Left ventricle myocardium superior (tissue), 1 donor: Measurements from ENCODE around the gene FGF14. TPM values are rescaled to one million over a fixed set of nuclear protein-coding genes. Genes with fewer than 3 reads are reported as not detected.

Experiments
- ATAC-seq: fragments of 200-7000 bp; cut with Tn5 transposase; one replicate; pipeline ENCODE4 v1.9.1; 2020; ENCODE audit warnings: mild to moderate bottlenecking, moderate library complexity
- DNase-seq: peaks from one replicate; pipeline ENCODE4 v3.0.0-alpha.2; 2020
- intact Hi-C: fragments of 100-400 bp; cut with micrococcal nuclease; formaldehyde crosslinking; loops from one replicate; pipeline ENCODE4 v1.11.0; 2022
- total RNA-seq: library from RNA; stranded (reverse); fragmentation: NEBNext Ultra II Directional; extraction: Animal tissue kit (Norgen Biotek cat#: 25700); gene quantifications from one replicate; pipeline ENCODE4 v1.2.1, GENCODE V29; 2021
- donor health status: DM: no; HTN: yes; CAD: no; lungs with severe emphysema.

The FGF14 gene
- total RNA-seq, 1 donor from 2014 or later = 3.3 TPM

DNA sequence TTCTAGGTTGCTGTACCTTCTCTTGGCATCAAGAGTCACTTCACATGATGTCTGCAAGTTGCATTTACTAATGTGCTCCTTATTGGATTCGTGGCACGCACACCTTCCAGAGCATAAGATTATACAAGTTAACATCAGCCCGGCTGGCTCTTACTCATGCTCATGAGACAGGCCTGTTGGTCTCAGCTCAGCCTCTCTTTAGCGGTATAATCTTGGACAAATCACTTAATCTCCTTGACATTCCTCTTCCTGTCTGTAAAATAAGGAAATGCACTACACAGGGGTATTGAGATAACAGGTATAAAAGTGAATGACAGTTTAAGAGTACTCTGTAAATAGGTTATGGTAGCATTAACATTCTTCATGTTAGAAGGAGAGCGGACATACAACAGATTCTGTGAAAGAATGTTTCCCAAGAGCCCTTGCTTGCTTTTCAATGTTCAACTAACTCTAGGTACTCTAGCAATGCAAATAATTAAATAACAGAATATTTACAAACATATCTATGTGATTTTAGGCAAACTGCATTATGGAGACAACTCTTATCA, 181.1 kb downstream of the FGF14 start:
- intact Hi-C loops = no loop called here
- ATAC-seq (no peak), DNase-seq (no peak)

- DNase-seq (no peak), ATAC-seq (no peak)
- intact Hi-C loops = no loop called here
Measured at GRCh38 chr13:102214956-102215355, 186.9 kb downstream of the FGF14 start.

GRCh38 chr13:102212729-102213128, 189.1 kb downstream of the FGF14 start:
- intact Hi-C loops = no loop called here
- DNase-seq (no peak), ATAC-seq (no peak)

DNA sequence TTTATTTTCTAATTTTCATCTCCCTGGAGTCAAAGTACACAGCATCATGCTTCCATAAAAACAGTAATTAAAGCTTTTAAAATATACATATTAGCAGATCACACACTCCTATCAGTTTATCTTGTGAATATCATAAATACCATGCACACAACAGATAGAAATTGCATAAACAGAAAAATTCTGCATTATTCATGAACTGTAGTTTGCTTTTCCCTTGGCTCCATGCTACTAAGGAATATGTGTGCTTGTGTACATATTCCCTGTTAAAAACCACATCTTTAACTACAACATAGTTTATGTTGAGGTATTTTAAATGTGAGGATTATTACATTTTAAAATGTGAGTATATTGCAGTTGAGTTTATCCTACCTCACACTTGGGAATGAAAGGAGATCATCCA, 193.5 kb downstream of the FGF14 start:
- intact Hi-C loops = no loop called here
- no peak for DNase-seq
- ATAC-seq = no peak

DNA sequence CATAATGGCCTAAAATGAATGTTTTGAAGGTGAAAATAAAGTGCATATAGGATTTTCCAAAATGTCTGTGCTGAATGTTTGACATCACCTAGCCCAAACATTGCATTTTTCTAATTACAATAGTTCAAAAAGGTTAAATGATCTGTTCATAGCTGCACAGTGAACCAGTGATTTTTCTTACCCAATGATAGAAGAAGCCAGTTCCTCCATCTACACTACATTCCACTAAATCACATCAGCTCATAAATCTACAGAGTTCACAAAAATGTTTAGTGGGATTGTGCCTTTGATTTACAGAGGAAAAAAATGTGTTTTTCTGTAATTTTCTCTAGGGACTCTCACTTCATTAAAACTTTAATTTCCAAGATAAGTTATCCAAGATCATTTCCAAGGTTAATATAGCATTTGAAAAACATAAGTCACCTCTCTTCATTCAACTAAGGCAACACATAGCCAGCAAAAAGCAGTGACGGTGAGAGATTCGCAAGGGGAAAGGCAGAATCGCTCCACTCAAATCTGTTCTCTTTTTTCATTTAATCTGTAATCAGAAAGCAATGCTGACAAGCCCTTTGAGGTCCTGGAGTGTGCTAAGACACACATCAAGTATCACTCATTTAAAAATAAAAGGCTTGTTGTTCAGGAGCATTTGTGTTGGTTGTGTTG, 194.0 kb downstream of the FGF14 start:
- DNase-seq (no peak), ATAC-seq (no peak)
- intact Hi-C loops = no loop called here

DNA sequence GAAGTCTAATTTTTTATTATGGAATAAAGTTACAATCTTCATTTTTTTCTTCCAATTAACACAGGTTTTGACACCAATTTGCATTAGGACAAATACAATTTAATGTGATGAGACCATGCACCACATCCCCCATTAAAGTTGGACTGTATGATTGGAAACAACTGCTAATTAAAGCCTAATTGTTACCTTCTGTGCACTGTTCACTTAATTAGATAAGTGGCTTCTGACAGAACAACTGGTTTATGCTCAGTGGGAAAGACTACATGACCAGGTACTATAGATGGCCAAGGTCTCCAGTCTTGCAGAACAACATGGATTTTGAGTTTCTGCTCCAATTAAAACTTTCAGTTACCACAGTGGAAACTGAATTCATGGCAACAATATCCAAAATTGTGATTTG, 198.1 kb downstream of the FGF14 start:
- ATAC-seq (no peak), DNase-seq (no peak)
- intact Hi-C loops = no loop called here

DNA sequence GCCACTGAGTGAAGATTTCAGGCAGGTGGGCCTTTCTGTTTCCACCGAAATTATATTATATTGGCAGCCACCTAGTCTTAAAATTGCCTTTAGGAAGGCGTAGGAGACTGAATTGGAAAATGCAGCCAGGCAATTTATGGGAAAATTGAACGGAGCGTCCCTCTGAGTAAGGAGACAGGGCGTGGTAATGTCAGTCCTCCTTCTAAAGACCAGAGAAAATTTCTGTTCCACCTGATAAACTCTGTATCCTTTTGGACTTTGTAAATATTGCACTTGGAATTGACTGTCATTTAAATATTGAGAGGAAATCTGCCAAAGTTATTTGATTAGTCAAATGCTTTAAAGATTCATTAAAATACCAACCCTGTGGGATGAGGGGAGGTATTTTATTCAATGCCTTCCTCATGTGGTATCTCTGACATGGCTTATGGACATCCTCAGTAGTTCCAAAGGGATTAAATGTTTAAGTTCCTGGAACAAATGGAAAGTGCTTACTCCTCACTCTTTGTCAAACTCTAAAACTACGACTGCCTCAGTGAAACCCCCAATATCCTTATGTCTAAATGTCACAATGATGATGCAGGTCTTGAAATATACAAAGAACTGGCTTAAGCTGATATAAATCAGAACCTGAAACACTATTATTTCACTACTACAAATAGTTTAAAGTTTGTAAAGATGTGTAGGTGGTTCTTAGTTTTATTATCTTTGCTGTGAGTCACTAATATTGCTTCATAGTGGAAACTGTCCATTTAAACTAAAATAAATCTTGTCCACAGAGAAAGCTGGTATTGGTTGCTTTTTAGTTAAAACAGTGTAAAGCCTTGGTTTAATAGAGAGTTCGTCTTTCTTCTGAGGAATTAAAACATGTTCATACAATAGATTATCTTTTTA, 203.2 kb downstream of the FGF14 start:
- DNase-seq (no peak), ATAC-seq (no peak)
- intact Hi-C loops = loop anchor here (5.0 kb wide), 1 partner anchor 259 kb away; no protein-coding TSS in a partner anchor

DNA sequence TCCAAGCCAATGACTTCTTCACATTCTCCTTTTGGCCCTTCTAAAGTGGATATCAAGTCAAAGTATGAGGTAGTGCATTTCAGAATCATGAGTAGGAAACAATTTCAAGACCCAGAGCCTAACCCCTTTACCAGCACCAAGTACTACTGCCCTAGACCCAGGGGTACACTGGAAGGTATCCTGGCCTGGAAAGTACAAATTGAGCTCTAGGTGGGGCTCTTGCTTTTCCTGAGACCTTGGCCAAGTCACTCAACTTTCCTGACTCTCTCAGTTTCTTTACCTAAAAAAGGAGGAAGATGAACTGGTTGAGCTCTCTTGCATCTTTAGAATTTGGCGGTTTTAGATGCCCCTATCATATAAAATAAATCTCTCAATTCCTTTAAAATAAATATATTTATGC, 204.7 kb downstream of the FGF14 start:
- ATAC-seq (peak; percentile 31), DNase-seq (no peak)
- intact Hi-C loops = loop anchor here (5.0 kb wide), 1 partner anchor 260 kb away; no protein-coding TSS in a partner anchor

GRCh38 chr13:102195566-102196462, 206.0 kb downstream of the FGF14 start:
- no peak for DNase-seq
- intact Hi-C loops = loop anchor here (5.0 kb wide), 1 partner anchor 261 kb away; no protein-coding TSS in a partner anchor
- peak; percentile 19 for ATAC-seq

DNA sequence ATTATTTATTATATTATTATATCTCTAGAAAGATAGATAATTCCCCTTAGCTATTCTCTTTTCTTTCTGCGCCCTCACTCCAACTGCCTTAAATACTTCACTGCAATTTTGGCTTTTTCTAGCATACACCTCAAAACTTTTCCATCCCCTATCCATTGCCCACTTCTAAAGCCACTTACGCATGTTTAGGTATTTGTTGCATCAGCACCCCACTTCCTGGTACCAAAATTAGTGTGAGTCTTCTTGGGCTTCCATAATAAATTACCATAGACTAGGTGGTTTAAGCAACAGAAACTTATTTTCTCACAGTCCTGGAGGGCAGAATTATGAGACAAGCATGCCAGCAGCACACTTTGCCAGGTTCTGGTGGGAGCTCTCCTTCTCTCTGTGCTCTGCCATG, 209.0 kb downstream of the FGF14 start:
- intact Hi-C loops = no loop called here
- ATAC-seq = no peak
- no peak for DNase-seq

GRCh38 chr13:102191951-102192502, 209.8 kb downstream of the FGF14 start:
- ATAC-seq (no peak), DNase-seq (no peak)
- intact Hi-C loops = no loop called here

GRCh38 chr13:102190930-102191329, 210.9 kb downstream of the FGF14 start:
- intact Hi-C loops = no loop called here
- no peak for DNase-seq
- no peak for ATAC-seq

GRCh38 chr13:102187313-102187712, 214.5 kb downstream of the FGF14 start:
- no peak for DNase-seq
- intact Hi-C loops = no loop called here

GRCh38 chr13:102185375-102185984, 216.4 kb downstream of the FGF14 start:
- no peak for DNase-seq
- intact Hi-C loops = no loop called here
- no peak for ATAC-seq

More at GRCh38 chr13:102187313-102187712, 214.5 kb downstream of the FGF14 start:
- no peak for ATAC-seq

GRCh38 chr13:102183509-102184182, 218.2 kb downstream of the FGF14 start:
- no peak for DNase-seq
- intact Hi-C loops = no loop called here
- no peak for ATAC-seq

- intact Hi-C loops = no loop called here
- ATAC-seq = no peak
- DNase-seq = no peak
Measured at GRCh38 chr13:102182170-102182569, 219.7 kb downstream of the FGF14 start.

DNA sequence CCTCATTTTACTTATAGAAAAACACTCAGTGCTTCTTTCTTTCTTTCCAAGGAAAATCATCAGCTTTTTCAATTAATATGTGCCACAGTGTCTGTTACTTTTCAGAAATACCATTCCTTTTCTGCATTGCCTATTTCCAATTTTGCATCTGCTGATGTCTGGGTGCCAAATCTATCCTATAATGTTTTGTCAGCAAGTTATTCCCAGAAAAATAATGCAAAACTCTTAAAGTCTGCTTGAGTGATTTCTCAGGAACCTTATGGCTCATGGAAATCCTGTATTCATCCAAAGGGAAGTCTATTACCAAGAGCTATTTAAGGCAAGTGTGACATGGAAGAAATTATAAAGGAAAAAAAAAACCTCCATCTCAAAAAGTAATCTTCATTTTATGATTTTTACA, 224.4 kb downstream of the FGF14 start:
- DNase-seq = no peak
- no peak for ATAC-seq
- intact Hi-C loops = no loop called here

DNA sequence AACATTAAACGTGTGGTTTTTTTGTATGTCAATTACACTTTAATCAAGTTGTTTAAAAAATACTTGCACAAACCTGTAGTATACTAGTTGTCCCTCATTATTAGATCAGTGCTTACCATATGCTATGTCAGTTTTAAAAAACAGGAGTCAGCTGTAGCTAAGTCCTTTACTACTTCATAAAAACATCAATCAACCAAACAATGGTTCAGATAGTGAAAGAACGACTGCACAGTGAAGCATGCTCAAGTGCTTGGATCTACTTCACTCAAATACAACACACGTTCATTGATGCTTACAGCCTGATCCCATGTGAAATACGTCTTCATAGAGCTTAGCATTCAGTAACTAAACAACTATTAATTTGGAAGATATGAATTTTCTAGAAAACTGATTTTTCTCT, 225.0 kb downstream of the FGF14 start:
- no peak for ATAC-seq
- no peak for DNase-seq
- intact Hi-C loops = no loop called here
